ENCODE results near the gene LPAR3. TPM values are rescaled to one million over a fixed set of nuclear protein-coding genes. Genes with fewer than 3 reads are reported as not detected.

The LPAR3 gene
- total and polyA plus RNA-seq, 2 of the 13 experiments (the other 11 are each of a cell fraction or from before 2014, with no cell fraction given) = not detected

DNA sequence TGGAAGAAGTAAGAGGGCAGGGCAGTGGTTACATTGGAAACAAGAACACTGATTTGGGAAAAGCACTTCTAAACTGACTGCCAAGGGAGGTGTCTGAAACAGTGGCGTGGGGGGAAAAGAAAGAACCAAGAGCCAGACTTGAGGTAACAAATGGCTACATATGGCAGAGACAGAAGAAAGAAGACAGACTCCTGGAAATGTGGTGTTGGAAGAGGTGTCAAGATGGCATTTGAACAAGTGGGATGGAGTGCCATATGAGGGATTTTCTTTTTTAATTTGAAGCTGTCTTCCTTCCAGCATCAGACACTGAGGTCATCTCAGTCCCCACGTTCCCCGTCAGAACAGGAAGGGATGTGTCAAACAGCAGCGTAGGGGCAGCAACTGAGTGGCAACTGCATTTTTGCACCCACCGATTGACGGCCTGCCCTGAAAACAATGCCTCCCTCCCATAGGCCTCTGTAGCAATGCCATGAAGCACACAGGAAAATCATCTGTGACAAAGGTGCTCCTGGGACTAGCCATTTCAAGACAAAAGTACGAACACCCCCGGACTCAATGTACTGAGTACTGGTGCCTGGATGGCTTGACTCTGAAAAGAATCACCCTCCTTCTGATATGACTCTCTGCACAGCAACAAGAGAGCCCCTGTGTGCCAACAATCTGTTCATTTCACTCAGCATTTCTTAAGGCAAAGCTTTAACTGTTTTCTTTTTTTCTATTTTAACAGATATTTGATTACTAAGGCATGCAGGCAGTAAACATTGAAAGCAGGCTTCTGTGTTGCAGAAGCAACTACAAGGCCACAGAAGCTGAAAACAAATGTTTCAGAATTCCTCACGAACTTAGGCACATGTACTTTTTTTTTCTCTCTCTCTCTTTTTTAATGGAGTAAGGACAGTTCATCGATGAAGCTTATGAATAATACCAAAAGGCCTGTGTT lies 37.0 kb downstream of the LPAR3 start:
- no peaks in the 10 kb centered on the region for H3K36me3 ChIP-seq (replicated peaks in 1 of 2; ENCODE audit: control insufficient read depth in 1 of 2, insufficient read depth in 2 of 2, low read length in 2 of 2)
- no peak overlapping the region for H3K4me3 ChIP-seq (replicated peaks in 1 of 3; ENCODE audit: insufficient read depth in 1 of 3, low read depth in 2 of 3, low read length in 3 of 3)
- H3K27ac ChIP-seq (ENCODE audit: extremely low read length, insufficient read depth, low read length) = no peak overlapping the region
- no peaks in the 10 kb centered on the region for H4K20me1 ChIP-seq (ENCODE audit: insufficient read depth, low read length)
- ChIA-PET CTCF (ENCODE audit: low intra/inter-chr PET ratio, low total read pairs) (no interaction called here), POLR2A (no interaction called here)
- in situ Hi-C loops (cut with HindIII; ENCODE audit: extremely low pct_ligation_motif_present, low pct_unique_long_range_greater_than_20kb) (no loop called here), intact Hi-C loops (cut with micrococcal nuclease; ENCODE audit: unreplicated experiment) (no loop called here)
- ATAC-seq (no peak), FAIRE-seq (no peak), DNase-seq (ENCODE audit: low spot score) (no peak)
- BruUV-seq (replicated peaks) = no TSS peak
- H2AFZ ChIP-seq (ENCODE audit: low read length) = no peak overlapping the region
- no peak overlapping the region for H3K9ac ChIP-seq (ENCODE audit: insufficient read depth, low read depth, low read length)
- TF ChIP-seq, protein P1, sequence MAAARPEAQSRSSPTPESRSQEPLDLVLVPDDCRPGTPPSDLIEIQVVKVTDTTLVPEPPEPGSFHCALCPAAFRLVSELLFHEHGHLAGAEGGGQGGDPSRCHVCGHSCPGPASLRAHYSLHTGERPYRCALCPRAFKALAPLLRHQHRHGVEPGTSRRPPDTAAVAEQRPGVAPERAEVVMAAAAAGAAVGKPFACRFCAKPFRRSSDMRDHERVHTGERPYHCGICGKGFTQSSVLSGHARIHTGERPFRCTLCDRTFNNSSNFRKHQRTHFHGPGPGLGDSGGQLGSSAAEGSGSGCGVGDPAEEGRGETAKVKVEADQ (CRISPR knock-in tag; IDR thresholded peaks at IDR 0.05; ENCODE audit: borderline replicate concordance) = no peak
- TF ChIP-seq ZKSCAN5 (CRISPR knock-in tag; IDR thresholded peaks at IDR 0.05) = no peak
- no peak for TF ChIP-seq DNMT3B (CRISPR knock-in tag; conservative IDR thresholded peaks at IDR 0.05)
- TF ChIP-seq, protein P2, sequence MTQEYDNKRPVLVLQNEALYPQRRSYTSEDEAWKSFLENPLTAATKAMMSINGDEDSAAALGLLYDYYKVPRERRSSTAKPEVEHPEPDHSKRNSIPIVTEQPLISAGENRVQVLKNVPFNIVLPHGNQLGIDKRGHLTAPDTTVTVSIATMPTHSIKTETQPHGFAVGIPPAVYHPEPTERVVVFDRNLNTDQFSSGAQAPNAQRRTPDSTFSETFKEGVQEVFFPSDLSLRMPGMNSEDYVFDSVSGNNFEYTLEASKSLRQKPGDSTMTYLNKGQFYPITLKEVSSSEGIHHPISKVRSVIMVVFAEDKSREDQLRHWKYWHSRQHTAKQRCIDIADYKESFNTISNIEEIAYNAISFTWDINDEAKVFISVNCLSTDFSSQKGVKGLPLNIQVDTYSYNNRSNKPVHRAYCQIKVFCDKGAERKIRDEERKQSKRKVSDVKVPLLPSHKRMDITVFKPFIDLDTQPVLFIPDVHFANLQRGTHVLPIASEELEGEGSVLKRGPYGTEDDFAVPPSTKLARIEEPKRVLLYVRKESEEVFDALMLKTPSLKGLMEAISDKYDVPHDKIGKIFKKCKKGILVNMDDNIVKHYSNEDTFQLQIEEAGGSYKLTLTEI (CRISPR knock-in tag; conservative IDR thresholded peaks at IDR 0.05) = no peak
- TF ChIP-seq BRD4 (CRISPR knock-in tag; IDR thresholded peaks at IDR 0.05) = no peak
- TF ChIP-seq SSRP1 (CRISPR knock-in tag; IDR thresholded peaks at IDR 0.05) = no peak
- no peak for TF ChIP-seq TBL1XR1 (IDR thresholded peaks at IDR 0.05; ENCODE audit: borderline replicate concordance, low read length, partially characterized antibody)
- no peak for TF ChIP-seq TAF1 (CRISPR knock-in tag; IDR thresholded peaks at IDR 0.05)
- no peak for TF ChIP-seq SNAPC5 (CRISPR knock-in tag; IDR thresholded peaks at IDR 0.05; ENCODE audit: borderline replicate concordance)
- TF ChIP-seq HOXA5 (CRISPR knock-in tag; IDR thresholded peaks at IDR 0.05) = no peak
- no peak for TF ChIP-seq KLF11 (CRISPR knock-in tag; IDR thresholded peaks at IDR 0.05)
- TF ChIP-seq ZBTB4 (CRISPR knock-in tag; IDR thresholded peaks at IDR 0.05; ENCODE audit: borderline replicate concordance) = no peak
- TF ChIP-seq DPF2 (CRISPR knock-in tag; IDR thresholded peaks at IDR 0.05; ENCODE audit: borderline replicate concordance, low read depth) = no peak
- no peak for TF ChIP-seq ZNF256 (CRISPR knock-in tag; conservative IDR thresholded peaks at IDR 0.05)
- TF ChIP-seq KAT8 (CRISPR knock-in tag; IDR thresholded peaks at IDR 0.05) = no peak
- no peak for TF ChIP-seq NR3C1 (CRISPR knock-in tag; IDR thresholded peaks at IDR 0.05)
- no peak for TF ChIP-seq ZNF446 (CRISPR knock-in tag; IDR thresholded peaks at IDR 0.05)
- no peak for TF ChIP-seq XBP1 (CRISPR knock-in tag; IDR thresholded peaks at IDR 0.05)
- no peak for TF ChIP-seq ZNF556 (CRISPR knock-in tag; IDR thresholded peaks at IDR 0.05; ENCODE audit: borderline replicate concordance)
- no peak for TF ChIP-seq ZFP36 (IDR thresholded peaks at IDR 0.05; ENCODE audit: borderline replicate concordance, low read depth, low read length, partially characterized antibody)
- WGBS (ENCODE audit: low lambda C conversion rate) = 22% methylated on average over 8 of the region's 10 CpGs
- no peak overlapping the region for H3K4me2 ChIP-seq (ENCODE audit: low read depth, low read length)
- H3K79me2 ChIP-seq (ENCODE audit: insufficient read depth, low read length) = no peaks in the 10 kb centered on the region
- no peaks in the 10 kb centered on the region for H3K4me1 ChIP-seq (ENCODE audit: insufficient read depth, low read length)
- no peaks in the 10 kb centered on the region for H3K9me3 ChIP-seq (ENCODE audit: low read length)
- H3K27me3 ChIP-seq (ENCODE audit: control insufficient read depth in 1 of 2, insufficient read depth in 2 of 2, low read length in 2 of 2) = peaks cover 0 to 7% of the 10 kb centered on the region in 2 experiments; a peak in 2 of 5 replicates

All from HepG2 (cell line).